H1 (cell line): ENCODE data around the gene SKAP1. TPM values are rescaled to one million over a fixed set of nuclear protein-coding genes. Genes with fewer than 3 reads are reported as not detected.

ENCODE experiments used
- CTCF ChIA-PET: fragments of 300-600 bp; sonication (Branson Sonifier 250); formaldehyde crosslinking; loops from one replicate; lab custom pipeline; 2021; ENCODE audit not compliant: partially characterized antibody; lab: Charles Lee
- POLR2A ChIA-PET: fragments of 300-600 bp; sonication (Branson Sonifier 250); formaldehyde crosslinking; loops from one replicate; lab custom pipeline; 2021; ENCODE audit warnings: inconsistent platforms; ENCODE audit not compliant: partially characterized antibody; lab: Charles Lee
- DNase-seq, 2 experiments: peaks; one replicate each; pipeline versions ENCODE4 v3.0.0 to v3.0.0-alpha.2; 2010 to 2022; ENCODE audit warnings: low spot score in 2 of 2, low read depth in 1 of 2, mixed read lengths in 1 of 2
- FAIRE-seq: peaks from 2 replicates; lab custom pipeline; 2011; peaks lifted over from hg19 to GRCh38; lab: Jason Lieb, UNC
- H2AFZ ChIP-seq: 2 replicates; pipeline ENCODE4 v1.8.1; 2012; ENCODE audit warnings: low read length, inconsistent platforms
- H2AK5ac ChIP-seq: 2 replicates; pipeline ENCODE4 v1.6.1; 2013; ENCODE audit warnings: low read depth, low read length
- H2BK120ac ChIP-seq: replicated peaks from 2 replicates; pipeline ENCODE3; 2013; ENCODE audit warnings: low read depth, low read length, inconsistent platforms
- H2BK12ac ChIP-seq: 2 replicates; pipeline ENCODE4 v1.6.1; 2013; ENCODE audit warnings: low read depth, low read length
- H2BK15ac ChIP-seq: 2 replicates; pipeline ENCODE4 v1.6.1; 2013; ENCODE audit warnings: low read length
- H2BK20ac ChIP-seq: 2 replicates; pipeline ENCODE4 v1.6.1; 2013; ENCODE audit warnings: low read length
- H2BK5ac ChIP-seq: 2 replicates; pipeline ENCODE4 v1.6.1; 2013; ENCODE audit warnings: low read depth, low read length
- H3K14ac ChIP-seq: 2 replicates; pipeline ENCODE4 v1.6.1; 2013; ENCODE audit warnings: inconsistent platforms; ENCODE audit not compliant: insufficient read length
- H3K18ac ChIP-seq: 2 replicates; pipeline ENCODE4 v1.6.1; 2013; ENCODE audit warnings: low read length; ENCODE audit errors: extremely low read depth
- H3K23ac ChIP-seq: 2 replicates; pipeline ENCODE4 v1.6.1; 2013; ENCODE audit warnings: inconsistent platforms; ENCODE audit not compliant: insufficient read length
- H3K23me2 ChIP-seq: 2 replicates; pipeline ENCODE4 v1.6.1; 2013; ENCODE audit warnings: low read depth, low read length
- H3K27ac ChIP-seq: 2 replicates; pipeline ENCODE4 v1.6.1; 2011; ENCODE audit warnings: low read depth, low read length, inconsistent platforms
- H3K27me3 ChIP-seq, 4 experiments: replicated peaks in 1 of 4; 1 replicate in 1 of 4; 2 replicates in 3 of 4; pipeline versions ENCODE4 v1.6.1 to v1.8.1; 2011 to 2013; ENCODE audit warnings: low read length in 3 of 4, mild to moderate bottlenecking in 3 of 4, inconsistent platforms in 2 of 4, mixed read lengths in 2 of 4, moderate library complexity in 1 of 4; ENCODE audit not compliant: control insufficient read depth in 3 of 4, insufficient read depth in 3 of 4; ENCODE audit errors: extremely low read depth in 1 of 4
- H3K36me3 ChIP-seq, 4 experiments: 2 replicates each; pipeline versions ENCODE4 v1.6.1 to v1.8.1; 2011 to 2013; ENCODE audit warnings: mild to moderate bottlenecking in 4 of 4, low read length in 3 of 4, moderate library complexity in 2 of 4, control low read depth in 1 of 4, inconsistent platforms in 1 of 4; ENCODE audit not compliant: insufficient read depth in 4 of 4, control insufficient read depth in 2 of 4
- H3K4ac ChIP-seq: replicated peaks from 2 replicates; pipeline ENCODE3; 2013; ENCODE audit warnings: low read length, low read depth, mixed read lengths, inconsistent platforms; ENCODE audit not compliant: insufficient read length
- H3K4me1 ChIP-seq, 4 experiments: replicated peaks in 1 of 4; 1 replicate in 1 of 4; 2 replicates in 3 of 4; pipeline versions ENCODE4 v1.6.1 to v1.8.1; 2011 to 2013; ENCODE audit warnings: low read length in 3 of 4, inconsistent platforms in 2 of 4, mixed read lengths in 1 of 4; ENCODE audit not compliant: insufficient read depth in 4 of 4, control insufficient read depth in 3 of 4
- H3K4me2 ChIP-seq, 2 experiments: 2 replicates each; pipeline versions ENCODE4 v1.6.1 to v1.8.1; 2011 to 2013; ENCODE audit warnings: low read depth in 2 of 2, low read length in 2 of 2, control low read depth in 1 of 2, inconsistent platforms in 1 of 2, mild to moderate bottlenecking in 1 of 2; ENCODE audit not compliant: insufficient read depth in 1 of 2
- H3K4me3 ChIP-seq, 4 experiments: fragments of 200-600, 300-600 bp in 1 of 4; sonication (generic), shearing (Covaris generic), sonication (Bioruptor Twin) in 1 of 4; 2 replicates each; pipeline versions ENCODE4 v1.5.1 to v1.8.1; 2011 to 2016; ENCODE audit warnings: low read length in 4 of 4, low read depth in 3 of 4, control low read depth in 2 of 4, inconsistent platforms in 2 of 4, mild to moderate bottlenecking in 2 of 4, mixed read lengths in 1 of 4, moderate library complexity in 1 of 4; ENCODE audit not compliant: insufficient read depth in 2 of 4; ENCODE audit errors: extremely low read depth in 1 of 4
- H3K56ac ChIP-seq: replicated peaks from 2 replicates; pipeline ENCODE3; 2013; ENCODE audit warnings: low read depth, mild to moderate bottlenecking, mixed read lengths, low read length, inconsistent platforms; ENCODE audit not compliant: insufficient read length
- H3K79me1 ChIP-seq: 2 replicates; pipeline ENCODE4 v1.6.1; 2013; ENCODE audit warnings: low read depth, low read length, control low read depth
- H3K79me2 ChIP-seq, 2 experiments: 2 replicates each; pipeline versions ENCODE4 v1.6.1 to v1.8.1; 2012 to 2013; ENCODE audit warnings: low read length in 2 of 2, mild to moderate bottlenecking in 2 of 2, inconsistent platforms in 1 of 2; ENCODE audit not compliant: insufficient read depth in 2 of 2, control insufficient read depth in 1 of 2
- H3K9ac ChIP-seq, 4 experiments: replicated peaks in 1 of 4; 1 replicate in 1 of 4; 2 replicates in 3 of 4; pipeline versions ENCODE4 v1.6.1 to v1.8.1; 2011 to 2013; ENCODE audit warnings: low read depth in 3 of 4, low read length in 3 of 4, control low read depth in 2 of 4, mild to moderate bottlenecking in 2 of 4, moderate library complexity in 2 of 4, inconsistent platforms in 1 of 4; ENCODE audit errors: extremely low read depth in 1 of 4
- H3K9me3 ChIP-seq, 2 experiments: 2 replicates each; pipeline versions ENCODE4 v1.6.1 to v1.8.1; 2012 to 2013; ENCODE audit warnings: mild to moderate bottlenecking in 2 of 2, moderate library complexity in 2 of 2, control low read depth in 1 of 2, inconsistent platforms in 1 of 2, low read depth in 1 of 2, low read length in 1 of 2, mixed read lengths in 1 of 2; ENCODE audit not compliant: insufficient read depth in 2 of 2
- H4K20me1 ChIP-seq, 2 experiments: replicated peaks in 1 of 2; 2 replicates each; pipeline versions ENCODE3 to v1.8.1; 2011 to 2013; ENCODE audit warnings: inconsistent platforms in 2 of 2, low read length in 2 of 2, mild to moderate bottlenecking in 1 of 2; ENCODE audit not compliant: insufficient read depth in 2 of 2, control insufficient read depth in 1 of 2
- H4K5ac ChIP-seq: 2 replicates; pipeline ENCODE4 v1.6.1; 2013; ENCODE audit warnings: low read length, low read depth, mixed read lengths, inconsistent platforms; ENCODE audit not compliant: insufficient read length
- H4K8ac ChIP-seq: 2 replicates; pipeline ENCODE4 v1.8.0; 2013; ENCODE audit warnings: mild to moderate bottlenecking, moderate library complexity, low read length, inconsistent platforms; ENCODE audit not compliant: insufficient read depth; ENCODE audit errors: extremely low read depth
- H4K91ac ChIP-seq: replicated peaks from 2 replicates; pipeline ENCODE3; 2013; ENCODE audit warnings: low read length, mixed read lengths, inconsistent platforms; ENCODE audit not compliant: insufficient read length
- ASH2L ChIP-seq: fragments of 200-600, 300-600 bp; sonication (generic); IDR thresholded peaks from one replicate; pipeline ENCODE4 v1.7.1; 2017; ENCODE audit warnings: low read length
- ATF2 ChIP-seq: IDR thresholded peaks from 2 replicates; pipeline ENCODE4 v1.6.1; 2012; ENCODE audit warnings: low read length, inconsistent platforms
- CBX5 ChIP-seq: fragments of 300-800, 300-1000 bp; sonication (generic); IDR thresholded peaks from 2 replicates; pipeline ENCODE4 v1.7.1; 2016; ENCODE audit warnings: antibody characterized with exemption, low read length, low read depth
- CTBP2 ChIP-seq: IDR thresholded peaks from 2 replicates; pipeline ENCODE4 v1.7.0; 2011; ENCODE audit warnings: borderline replicate concordance, mild to moderate bottlenecking, moderate library complexity, mixed read lengths, low read length; ENCODE audit not compliant: insufficient read depth, insufficient read length
- CTCF ChIP-seq, 3 experiments: IDR thresholded peaks; 1 replicate in 2 of 3; 2 replicates in 1 of 3; pipeline versions ENCODE4 v1.5.1 to v1.6.1; 2011; ENCODE audit warnings: low read length in 3 of 3, mild to moderate bottlenecking in 3 of 3, inconsistent platforms in 2 of 3, low read depth in 1 of 3, moderate library complexity in 1 of 3; ENCODE audit not compliant: insufficient read depth in 1 of 3; ENCODE audit errors: control extremely low read depth in 1 of 3
- GTF2F1 ChIP-seq: IDR thresholded peaks from 2 replicates; pipeline ENCODE4 v1.6.1; 2012; ENCODE audit warnings: low read depth, low read length, improper control_type of control experiment, borderline replicate concordance
- HDAC6 ChIP-seq: IDR thresholded peaks from one replicate; pipeline ENCODE4 v1.7.1; 2012; ENCODE audit warnings: low read depth, mild to moderate bottlenecking, inconsistent platforms, low read length, moderate library complexity
- KDM1A ChIP-seq: fragments of 200-600, 300-600 bp; sonication (generic); IDR thresholded peaks from 2 replicates; pipeline ENCODE4 v1.7.1; 2016; ENCODE audit warnings: mild to moderate bottlenecking, low read length, borderline replicate concordance
- TAF1 ChIP-seq: IDR thresholded peaks from 2 replicates; pipeline ENCODE4 v1.6.1; 2011; ENCODE audit warnings: mild to moderate bottlenecking, low read depth, low read length
- WGBS, 2 experiments: shearing (Covaris generic) in 1 of 2; methylation state at CpG; one replicate each; pipeline versions ENCODE4 v1.1.6 to v1.1.7; 2013 to 2015; ENCODE audit warnings: low lambda C conversion rate in 2 of 2, mixed read lengths in 2 of 2, inconsistent platforms in 1 of 2, low coverage in 1 of 2, missing lambda C conversion rate in 1 of 2; ENCODE audit not compliant: insufficient replicate concordance in 2 of 2, insufficient coverage in 1 of 2, insufficient read length in 1 of 2; ENCODE audit errors: extremely low coverage in 1 of 2, missing lambda C conversion rate in 1 of 2; 5-methylcytosine and 5-hydroxymethylcytosine counted together
- polyA plus RNA-seq, 7 experiments: library from polyadenylated mRNA; depleted of rRNA in 3 of 7; stranded (reverse) in 5 of 7; unstranded in 2 of 7; fragments of >200 nt in 5 of 7; fragments of 200-250 nt in 2 of 7; gene quantifications; 1 replicate in 5 of 7; 2 replicates in 1 of 7; 4 replicates in 1 of 7; pipeline versions ENCODE4 v1.2.1 to v1.2.3, GENCODE V29; 2011 to 2013; ENCODE audit warnings: missing spikeins in 2 of 7, mixed read lengths in 2 of 7
- total RNA-seq: library from RNA; stranded (reverse); fragmentation: NEBNext Ultra II Directional; extraction: Animal tissue kit (Norgen Biotek cat#: 25700); gene quantifications from 2 replicates; pipeline ENCODE4 v1.2.1, GENCODE V29; 2021

The SKAP1 gene
- total and polyA plus RNA-seq, 2 of the 8 experiments (the other 6 are each of a cell fraction or from before 2014, with no cell fraction given) = not detected

- Histone ChIP-seq H2AFZ (no peak overlapping the region), H2BK5ac (no peak overlapping the region), H3K56ac (no peak overlapping the region), H3K18ac (no peak overlapping the region; the same call in 1 of the 2 replicates), H3K79me1 (no peaks in the 10 kb centered on the region), H3K4me2 (peak overlapping the region; percentile 55 to 73), H2BK15ac (no peak overlapping the region), H2BK12ac (no peak overlapping the region), H2BK120ac (no peak overlapping the region), H3K23me2 (no peaks in the 10 kb centered on the region), H3K14ac (no peak overlapping the region), H4K8ac (no peak overlapping the region), H3K9me3 (no peaks in the 10 kb centered on the region), H3K27ac (no peak overlapping the region), H3K23ac (no peak overlapping the region), H3K9ac (no peak overlapping the region), H3K4ac (no peak overlapping the region), H4K5ac (no peak overlapping the region), H3K4me1 (peaks cover 0 to 12% (median 7%) of the 10 kb centered on the region in 4 experiments; a peak in 3 of 7 replicates), H3K79me2 (no peaks in the 10 kb centered on the region), H4K20me1 (no peaks in the 10 kb centered on the region), H3K36me3 (no peaks in the 10 kb centered on the region), H3K4me3 (peak overlapping the region in 1 of 4 experiments; percentile 16; a peak in 2 of 8 replicates), H2BK20ac (no peak overlapping the region), H2AK5ac (no peak overlapping the region), H3K27me3 (0 out of 7 replicates have a peak, but pooled peaks cover 0 to 2% (median 0%) of the 10 kb centered on the region in 4 experiments), H4K91ac (no peak overlapping the region)
- POLR2A ChIA-PET = interaction anchor here (0.6 to 1.6 kb wide), 2 partner anchors 33 to 270 kb away, joined by 3 to 4 read pairs; no protein-coding TSS in a partner anchor
- FAIRE-seq = no peak
- DNase-seq = no peak
- WGBS, 2 experiments = 4% methylated on average over 4 of the region's 4 CpGs; no CpG with 5 or more reads in 1 of the 2 experiments
- CTCF ChIA-PET = interaction anchor here (0.6 to 3.3 kb wide), 17 partner anchors 9 to 185 kb away, joined by 3 to 15 read pairs (median 4); no protein-coding TSS in a partner anchor
- TF ChIP-seq CBX5 = no peak
- TF ChIP-seq ASH2L = no peak
- no peak for TF ChIP-seq TAF1
- TF ChIP-seq CTCF (IDR thresholded peaks at IDR 0.05; ENCODE audit: control extremely low read depth in 1 of 3, insufficient read depth in 1 of 3, low read depth in 1 of 3, low read length in 3 of 3) = no peak
- TF ChIP-seq GTF2F1 = no peak
- no peak for TF ChIP-seq CTBP2
- no peak for TF ChIP-seq HDAC6
- no peak for TF ChIP-seq KDM1A
- no peak for TF ChIP-seq ATF2
These were observed 237.7 kb downstream of the SKAP1 start for GRCh38 chr17:48192321-48192731.
